ENCODE data around the gene SMIM8. TPM values are rescaled to one million over a fixed set of nuclear protein-coding genes. Genes with fewer than 3 reads are reported as not detected.

Gene SMIM8
- total and polyA plus RNA-seq, 7 donors, result 4.2 to 16.8 (median 6.1) TPM

GRCh38 chr6:87340230-87340629 lies 17.8 kb downstream of the SMIM8 start:
- 88 to 90% methylated on average over 4 of the region's 4 CpGs for WGBS, 2 donors
- TF ChIP-seq POLR2A (IDR thresholded peaks at IDR 0.05) (no peak), CTCF (IDR thresholded peaks at IDR 0.05) (no peak), EP300 (IDR thresholded peaks at IDR 0.05) (no peak), POLR2AphosphoS5 (IDR thresholded peaks at IDR 0.05) (no peak)
- Histone ChIP-seq H3K9me3 (no peaks in the 10 kb centered on the region), H3K36me3 (no peaks in the 10 kb centered on the region), H3K27ac (no peak overlapping the region), H3K4me1 (no peaks in the 10 kb centered on the region), H3K27me3 (no peaks in the 10 kb centered on the region), H3K4me3 (no peak overlapping the region)
- DNase-seq, result no peak
- intact Hi-C loops (cut with DNase I), result no loop called here

GRCh38 chr6:87341158-87341557 lies 18.8 kb downstream of the SMIM8 start:
- Histone ChIP-seq H3K9me3 (no peaks in the 10 kb centered on the region), H3K4me1 (no peaks in the 10 kb centered on the region), H3K27me3 (no peaks in the 10 kb centered on the region), H3K36me3 (no peaks in the 10 kb centered on the region), H3K4me3 (no peak overlapping the region), H3K27ac (no peak overlapping the region)
- intact Hi-C loops (cut with DNase I), result no loop called here
- no peak for TF ChIP-seq POLR2AphosphoS5 (IDR thresholded peaks at IDR 0.05)
- no peak for TF ChIP-seq EP300 (IDR thresholded peaks at IDR 0.05)
- TF ChIP-seq CTCF (IDR thresholded peaks at IDR 0.05), result no peak
- TF ChIP-seq POLR2A (IDR thresholded peaks at IDR 0.05), result no peak
- WGBS, 2 donors, result 80 to 93% methylated on average over 2 of the region's 2 CpGs
- DNase-seq, result no peak

- no peak for TF ChIP-seq EP300 (IDR thresholded peaks at IDR 0.05)
- no peak for TF ChIP-seq POLR2A (IDR thresholded peaks at IDR 0.05)
- TF ChIP-seq POLR2AphosphoS5 (IDR thresholded peaks at IDR 0.05), result no peak
- TF ChIP-seq CTCF (IDR thresholded peaks at IDR 0.05), result no peak
- Histone ChIP-seq H3K4me3 (no peak overlapping the region), H3K4me1 (no peaks in the 10 kb centered on the region), H3K27me3 (no peaks in the 10 kb centered on the region), H3K27ac (no peak overlapping the region), H3K9me3 (no peaks in the 10 kb centered on the region), H3K36me3 (no peaks in the 10 kb centered on the region)
- 95 to 96% methylated on average over 1 of the region's 1 CpG for WGBS, 2 donors
- intact Hi-C loops (cut with DNase I), result no loop called here
- no peak for DNase-seq
Measured at GRCh38 chr6:87341899-87342298, 19.5 kb downstream of the SMIM8 start.

- no peaks in the 10 kb centered on the region for H3K9me3 ChIP-seq
- intact Hi-C loops (cut with DNase I), result no loop called here
- H3K27me3 ChIP-seq, result no peaks in the 10 kb centered on the region
- no peak overlapping the region for H3K27ac ChIP-seq
- no peaks in the 10 kb centered on the region for H3K36me3 ChIP-seq
- TF ChIP-seq EP300 (IDR thresholded peaks at IDR 0.05), result no peak
- TF ChIP-seq CTCF (IDR thresholded peaks at IDR 0.05), result no peak
- TF ChIP-seq POLR2A (IDR thresholded peaks at IDR 0.05), result no peak
- no peak for TF ChIP-seq POLR2AphosphoS5 (IDR thresholded peaks at IDR 0.05)
- H3K4me1 ChIP-seq, result no peaks in the 10 kb centered on the region
- H3K4me3 ChIP-seq, result no peak overlapping the region
- DNase-seq, result no peak
Measured at GRCh38 chr6:87342829-87343228, 20.4 kb downstream of the SMIM8 start.

- no peak within 1 kb of the TSS for H3K4me3 ChIP-seq
- no peak within 1 kb of the TSS for H3K27ac ChIP-seq
- 80 to 87% methylated on average over 2 of the region's 2 CpGs for WGBS, 2 donors
- no peak for TF ChIP-seq POLR2A (IDR thresholded peaks at IDR 0.05)
- no peak for TF ChIP-seq CTCF (IDR thresholded peaks at IDR 0.05)
- no peak for TF ChIP-seq POLR2AphosphoS5 (IDR thresholded peaks at IDR 0.05)
- TF ChIP-seq EP300 (IDR thresholded peaks at IDR 0.05), result no peak
- no peaks in the 10 kb centered on the region for H3K9me3 ChIP-seq
- no peak for DNase-seq
- no peaks in the 10 kb centered on the region for H3K4me1 ChIP-seq
- no peaks in the 10 kb centered on the region for H3K27me3 ChIP-seq
- no peaks in the 10 kb centered on the region for H3K36me3 ChIP-seq
- intact Hi-C loops (cut with DNase I), result no loop called here
Measured at GRCh38 chr6:87344731-87345130, 22.3 kb downstream of the SMIM8 start, which contains the start of gene C6orf163. TSS of gene C6orf163 (plus strand) at chr6:87344813. CDS start at chr6:87345100, 287 bp downstream.

All from sigmoid colon (tissue), 7 donors.